HFF-Myc (cell line): Measurements from ENCODE around the gene SERPINH1.

Source experiments
- DNase-seq: peaks from one replicate; pipeline ENCODE4 v3.0.0-alpha.2; 2011; ENCODE audit warnings: low read depth; ENCODE audit errors: extremely low read depth
- H3K4me3 ChIP-seq: replicated peaks from 2 replicates; pipeline ENCODE4 v1.5.1; 2011; ENCODE audit warnings: low read depth, mild to moderate bottlenecking, control low read depth, low read length
- CTCF ChIP-seq: IDR thresholded peaks from 2 replicates; pipeline ENCODE4 v1.5.1; 2012; ENCODE audit warnings: mild to moderate bottlenecking, low read depth, low read length, control low read depth; ENCODE audit errors: missing control alignments

The SERPINH1 gene

DNA sequence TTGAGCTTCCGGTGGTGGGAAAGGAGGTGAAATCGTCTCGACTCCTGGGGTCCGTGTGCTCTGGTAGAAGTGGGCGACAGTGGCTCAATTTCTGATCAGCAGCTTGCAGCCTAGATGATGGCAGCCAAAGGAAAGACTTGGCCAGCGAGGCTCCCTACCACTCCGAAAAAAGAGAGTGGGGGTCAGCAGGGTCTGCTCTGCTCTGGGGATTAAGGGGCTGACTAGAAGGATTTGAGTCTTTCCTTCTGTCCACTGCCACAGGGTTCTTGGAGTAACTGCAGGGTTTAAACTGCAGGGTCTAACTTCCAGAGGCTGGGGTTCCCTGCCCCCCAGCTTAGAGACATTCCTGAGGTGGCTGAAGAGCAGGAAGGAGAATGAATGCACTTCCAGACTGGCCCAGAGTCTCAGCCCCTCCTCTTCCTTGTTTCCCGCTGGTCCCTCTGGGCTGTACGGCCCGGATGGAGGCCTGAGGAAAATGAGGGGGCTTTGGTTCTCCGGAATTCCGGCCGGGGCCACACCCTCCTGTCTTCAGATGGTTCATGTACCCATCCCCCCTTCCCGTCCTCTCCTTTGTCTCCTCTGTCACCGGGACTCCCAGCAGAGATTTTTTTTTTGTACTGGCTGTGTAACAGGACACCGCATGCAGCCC lies 907 bp downstream of the SERPINH1 start:
- peak overlapping the region; percentile 77 for H3K4me3 ChIP-seq
- DNase-seq = peak; percentile 73
- no peak for TF ChIP-seq CTCF

DNA sequence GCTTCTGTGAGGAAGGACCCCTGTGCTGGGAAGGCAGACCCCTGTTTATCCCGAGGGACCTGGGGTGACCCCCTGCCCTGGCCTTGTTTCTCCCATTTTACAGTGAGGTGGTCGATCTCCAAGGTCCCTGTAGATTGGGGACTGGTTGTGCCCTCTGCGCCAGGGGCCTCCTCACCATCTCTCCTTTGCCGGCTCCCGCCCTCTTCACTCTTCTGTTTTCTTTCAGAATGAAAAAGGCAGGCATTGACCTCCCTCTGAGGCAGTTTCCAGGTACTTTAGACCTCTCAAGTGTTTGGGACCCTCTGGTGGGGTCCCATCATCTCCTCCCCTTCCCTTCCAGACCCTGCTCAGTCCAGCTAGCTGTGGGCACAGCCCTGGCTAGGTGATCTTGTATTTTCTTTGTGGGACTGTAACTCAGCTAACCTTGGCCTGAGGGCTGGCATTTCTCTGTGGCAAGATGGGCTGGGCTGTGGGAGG lies 1.5 kb downstream of the SERPINH1 start:
- peak overlapping the region; percentile 77 for H3K4me3 ChIP-seq
- DNase-seq = no peak
- no peak for TF ChIP-seq CTCF

- H3K4me3 ChIP-seq = peak overlapping the region; percentile 77
- peak; percentile 58 for DNase-seq
- TF ChIP-seq CTCF = peak; percentile 61
Measured at GRCh38 chr11:75563978-75564552, 2.0 kb downstream of the SERPINH1 start.

- TF ChIP-seq CTCF = no peak
- peak; percentile 83 for DNase-seq
- H3K4me3 ChIP-seq = peak overlapping the region; percentile 77
Measured at GRCh38 chr11:75565221-75565814, 3.3 kb downstream of the SERPINH1 start.

GRCh38 chr11:75565916-75566762 lies 4.1 kb downstream of the SERPINH1 start:
- H3K4me3 ChIP-seq = peak overlapping the region; percentile 77
- TF ChIP-seq CTCF = no peak
- DNase-seq = no peak

DNA sequence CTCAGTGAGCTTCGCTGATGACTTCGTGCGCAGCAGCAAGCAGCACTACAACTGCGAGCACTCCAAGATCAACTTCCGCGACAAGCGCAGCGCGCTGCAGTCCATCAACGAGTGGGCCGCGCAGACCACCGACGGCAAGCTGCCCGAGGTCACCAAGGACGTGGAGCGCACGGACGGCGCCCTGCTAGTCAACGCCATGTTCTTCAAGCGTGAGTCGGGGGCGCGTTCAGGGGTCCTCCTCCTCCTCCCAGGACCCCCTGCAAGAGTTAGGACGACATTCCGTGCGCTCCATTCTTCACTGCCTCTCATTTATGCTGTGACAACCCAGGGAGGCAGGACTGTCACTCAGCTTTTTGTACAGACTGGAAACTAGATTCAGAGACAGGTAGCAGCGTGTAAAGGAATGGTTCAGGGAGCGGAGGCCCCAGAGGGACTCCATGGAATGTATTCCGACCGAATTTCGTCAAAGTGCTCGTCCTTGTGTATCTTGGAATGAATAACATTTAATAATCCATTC lies 4.8 kb downstream of the SERPINH1 start:
- DNase-seq = no peak
- TF ChIP-seq CTCF = no peak
- H3K4me3 ChIP-seq = no peak overlapping the region
